SK-N-SH (cell line): ENCODE results near the gene SUFU. TPM values are rescaled to one million over a fixed set of nuclear protein-coding genes. Genes with fewer than 3 reads are reported as not detected.

ENCODE experiments used
- CTCF ChIA-PET: fragments of 300-600, 350-600 bp; formaldehyde crosslinking; extraction: SDS; loops from one replicate; lab custom pipeline; 2021; lab: Yijun Ruan, JAX
- POLR2A ChIA-PET: fragments of 350-600 bp; sonication (Branson Sonifier 250); formaldehyde crosslinking; extraction: SDS; loops from one replicate; lab custom pipeline; 2020; ENCODE audit warnings: antibody characterized with exemption, inconsistent platforms; lab: Yijun Ruan, JAX
- DNase-seq: peaks from one replicate; pipeline ENCODE4 v3.0.0; 2012
- H2AFZ ChIP-seq: fragments of 200-600 bp; sonication (generic); 2 replicates; pipeline ENCODE4 v1.8.1; 2016; ENCODE audit warnings: antibody characterized with exemption, mild to moderate bottlenecking, low read depth
- H3F3A ChIP-seq: fragments of 200-600 bp; sonication (generic); replicated peaks from 2 replicates; pipeline ENCODE3; 2016; ENCODE audit warnings: antibody characterized with exemption, mild to moderate bottlenecking; ENCODE audit not compliant: insufficient read depth
- H3K27ac ChIP-seq, 2 experiments: fragments of 200-500 bp in 1 of 2; fragments of 200-600 bp in 1 of 2; sonication (Bioruptor generic) in 1 of 2; sonication (generic), shearing (Covaris generic) in 1 of 2; 2 replicates each; pipeline versions ENCODE4 v1.5.1 to v1.6.1; 2014 to 2016; ENCODE audit warnings: low read depth in 2 of 2, inconsistent platforms in 1 of 2, low read length in 1 of 2, mild to moderate bottlenecking in 1 of 2, mixed read lengths in 1 of 2
- H3K27me3 ChIP-seq: fragments of 200-600 bp; sonication (generic), shearing (Covaris generic); 2 replicates; pipeline ENCODE4 v1.6.1; 2016; ENCODE audit warnings: mixed run types; ENCODE audit not compliant: insufficient read depth
- H3K36me3 ChIP-seq, 2 experiments: fragments of 200-500 bp in 1 of 2; fragments of 200-600 bp in 1 of 2; sonication (Bioruptor generic) in 1 of 2; sonication (generic) in 1 of 2; replicated peaks in 1 of 2; 2 replicates each; pipeline versions ENCODE3 to v1.5.1; 2014 to 2016; ENCODE audit warnings: low read length in 1 of 2, mild to moderate bottlenecking in 1 of 2; ENCODE audit not compliant: insufficient read depth in 2 of 2, control insufficient read depth in 1 of 2
- H3K4me1 ChIP-seq, 2 experiments: fragments of 200-500 bp in 1 of 2; fragments of 200-600 bp in 1 of 2; sonication (Bioruptor generic) in 1 of 2; sonication (generic), shearing (Covaris generic) in 1 of 2; 2 replicates each; pipeline versions ENCODE4 v1.5.1 to v1.6.1; 2014 to 2016; ENCODE audit warnings: low read depth in 1 of 2, low read length in 1 of 2, mixed run types in 1 of 2; ENCODE audit not compliant: insufficient read depth in 2 of 2, control insufficient read depth in 1 of 2
- H3K4me2 ChIP-seq: fragments of 200-600 bp; sonication (generic), shearing (Covaris generic); 2 replicates; pipeline ENCODE4 v1.6.1; 2017; ENCODE audit warnings: mixed run types
- H3K4me3 ChIP-seq, 2 experiments: fragments of 200-500 bp in 1 of 2; fragments of 200-600 bp in 1 of 2; sonication (Bioruptor generic) in 1 of 2; sonication (generic), shearing (Covaris generic) in 1 of 2; 2 replicates each; pipeline versions ENCODE4 v1.5.1 to v1.8.1; 2014 to 2016; ENCODE audit warnings: low read depth in 2 of 2, inconsistent platforms in 1 of 2, low read length in 1 of 2, mild to moderate bottlenecking in 1 of 2, mixed read lengths in 1 of 2, moderate library complexity in 1 of 2
- H3K79me2 ChIP-seq: fragments of 200-600 bp; sonication (generic); 2 replicates; pipeline ENCODE4 v1.8.1; 2017; ENCODE audit warnings: mild to moderate bottlenecking; ENCODE audit not compliant: insufficient read depth
- H3K9ac ChIP-seq: fragments of 200-600 bp; sonication (generic); 2 replicates; pipeline ENCODE4 v1.6.1; 2017; ENCODE audit warnings: mixed run types
- H3K9me2 ChIP-seq: fragments of 200-600 bp; sonication (generic); 2 replicates; pipeline ENCODE4 v1.6.1; 2017; ENCODE audit warnings: mixed run types
- H3K9me3 ChIP-seq: fragments of 200-600 bp; sonication (generic); 2 replicates; pipeline ENCODE4 v1.6.1; 2017; ENCODE audit warnings: mixed run types, mild to moderate bottlenecking, moderate library complexity
- H4K20me1 ChIP-seq: fragments of 200-600 bp; sonication (generic); 2 replicates; pipeline ENCODE4 v1.6.1; 2017; ENCODE audit warnings: mild to moderate bottlenecking, mixed run types; ENCODE audit not compliant: insufficient read depth
- ELF1 ChIP-seq: IDR thresholded peaks from 2 replicates; pipeline ENCODE4 v1.4.0; 2012
- EZH2phosphoT487 ChIP-seq: fragments of 200-600 bp; sonication (generic); IDR thresholded peaks from 2 replicates; pipeline ENCODE4 v1.6.1; 2017; ENCODE audit warnings: low read depth, mixed run types, mild to moderate bottlenecking, antibody characterized with exemption, moderate library complexity, borderline replicate concordance
- FOSL2 ChIP-seq: IDR thresholded peaks from 2 replicates; pipeline ENCODE4 v1.4.0; 2012; ENCODE audit warnings: low read depth, mild to moderate bottlenecking, moderate library complexity, borderline replicate concordance
- FOXJ3 ChIP-seq: sonication (generic); formaldehyde crosslinking; IDR thresholded peaks from 2 replicates; pipeline ENCODE4 v1.5.1; 2020; ENCODE audit warnings: mild to moderate bottlenecking, missing genetic modification reagents
- FOXM1 ChIP-seq: IDR thresholded peaks from 2 replicates; pipeline ENCODE4 v1.4.0; 2012; ENCODE audit warnings: low read depth, mild to moderate bottlenecking
- JUND ChIP-seq: IDR thresholded peaks from 2 replicates; pipeline ENCODE4 v1.4.0; 2012
- MEF2A ChIP-seq: IDR thresholded peaks from 2 replicates; pipeline ENCODE4 v1.4.0; 2012; ENCODE audit warnings: low read depth, borderline replicate concordance
- NRF1 ChIP-seq: IDR thresholded peaks from 2 replicates; pipeline ENCODE4 v1.6.1; 2012; ENCODE audit warnings: low read depth, mild to moderate bottlenecking, low read length
- RAD21 ChIP-seq: IDR thresholded peaks from 2 replicates; pipeline ENCODE4 v1.6.1; 2012; ENCODE audit warnings: mild to moderate bottlenecking, low read length
- RCOR1 ChIP-seq: fragments of 150-350 bp; IDR thresholded peaks from 2 replicates; pipeline ENCODE4 v1.6.1; 2017; ENCODE audit warnings: antibody characterized with exemption, low read length
- SIN3A ChIP-seq: IDR thresholded peaks from 2 replicates; pipeline ENCODE4 v1.6.1; 2012; ENCODE audit warnings: low read depth, mild to moderate bottlenecking, low read length, moderate library complexity, borderline replicate concordance
- TAF1 ChIP-seq: IDR thresholded peaks from 2 replicates; pipeline ENCODE4 v1.6.1; 2012; ENCODE audit warnings: low read depth, mild to moderate bottlenecking, low read length, moderate library complexity, borderline replicate concordance
- TCF12 ChIP-seq: IDR thresholded peaks from 2 replicates; pipeline ENCODE4 v1.4.0; 2012
- TEAD4 ChIP-seq: IDR thresholded peaks from 2 replicates; pipeline ENCODE4 v1.4.0; 2012; ENCODE audit warnings: mild to moderate bottlenecking, borderline replicate concordance; ENCODE audit not compliant: insufficient read depth
- YY1 ChIP-seq: IDR thresholded peaks from 2 replicates; pipeline ENCODE4 v1.4.0; 2012; ENCODE audit warnings: low read depth, mild to moderate bottlenecking
- WGBS: methylation state at CpG from one replicate; pipeline ENCODE4 v1.1.6; 2017; ENCODE audit warnings: low lambda C conversion rate; 5-methylcytosine and 5-hydroxymethylcytosine counted together
- polyA plus RNA-seq, 3 experiments: library from polyadenylated mRNA; depleted of rRNA; stranded (reverse); fragments of >200 nt; gene quantifications; 2 replicates each; pipeline ENCODE4 v1.2.3, GENCODE V29; 2012
- TF ChIP-seq, protein P1 (sequence below): fragments of 200-600 bp; sonication (generic); IDR thresholded peaks from 2 replicates; pipeline ENCODE4 v1.6.1; 2017; ENCODE audit warnings: antibody characterized with exemption, mild to moderate bottlenecking, moderate library complexity
- TF ChIP-seq, protein P2 (sequence below): fragments of 150-350 bp; IDR thresholded peaks from 2 replicates; pipeline ENCODE4 v1.6.1; 2016; ENCODE audit warnings: mild to moderate bottlenecking, low read depth, low read length
- TF ChIP-seq, protein P3 (sequence below): fragments of 150-350 bp; IDR thresholded peaks from 2 replicates; pipeline ENCODE4 v1.6.1; 2017; ENCODE audit warnings: antibody characterized with exemption, low read length, low read depth, borderline replicate concordance

The SUFU gene
- polyA plus RNA-seq, 1 of the 3 experiments (the other 2 are of a cell fraction) = 5.7 TPM

DNA sequence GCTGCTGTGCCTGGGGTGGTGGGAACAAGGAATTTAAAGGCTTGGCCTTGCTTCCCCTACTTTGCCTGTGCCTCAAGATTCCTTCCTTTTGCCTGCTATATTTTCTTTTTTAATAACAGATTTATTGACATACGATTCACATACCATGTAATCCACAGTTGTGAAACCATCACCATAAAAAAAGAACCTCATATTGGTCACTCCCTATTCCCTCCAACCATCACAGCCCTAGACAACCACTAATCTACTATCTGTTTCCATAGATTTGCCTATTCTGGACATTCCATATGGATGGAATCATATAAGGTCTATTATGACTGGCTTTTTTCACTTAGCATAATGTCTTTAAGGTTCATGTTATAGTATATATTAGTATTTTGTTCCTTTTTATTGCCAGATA is 81.3 kb downstream of the SUFU start:
- Histone ChIP-seq H3K4me1 (no peaks in the 10 kb centered on the region; a peak in 1 of 4 replicates), H3K9me2 (no peaks in the 10 kb centered on the region), H3K36me3 (no peaks in the 10 kb centered on the region), H4K20me1 (no peaks in the 10 kb centered on the region), H3K4me3 (no peak overlapping the region), H3F3A (peaks cover 9% of the 10 kb centered on the region), H3K79me2 (0 out of 2 replicates have a peak, but pooled peaks cover 3% of the 10 kb centered on the region), H3K27me3 (no peaks in the 10 kb centered on the region), H3K27ac (no peak overlapping the region), H3K9ac (no peak overlapping the region), H3K4me2 (no peak overlapping the region), H2AFZ (no peak overlapping the region), H3K9me3 (no peaks in the 10 kb centered on the region)
- 94% methylated on average over 1 of the region's 1 CpG for WGBS
- CTCF ChIA-PET = interaction anchor here (1.5 to 8.2 kb wide), 4 partner anchors 12 to 82 kb away, joined by 3 to 110 read pairs (median 6); partner anchors contain the start of genes ACTR1A and SUFU
- DNase-seq = no peak
- POLR2A ChIA-PET = interaction anchor here (0.6 kb wide), 1 partner anchor 135 kb away, joined by 4 read pairs; no protein-coding TSS in a partner anchor
- TF ChIP-seq JUND = no peak
- TF ChIP-seq, protein P1, sequence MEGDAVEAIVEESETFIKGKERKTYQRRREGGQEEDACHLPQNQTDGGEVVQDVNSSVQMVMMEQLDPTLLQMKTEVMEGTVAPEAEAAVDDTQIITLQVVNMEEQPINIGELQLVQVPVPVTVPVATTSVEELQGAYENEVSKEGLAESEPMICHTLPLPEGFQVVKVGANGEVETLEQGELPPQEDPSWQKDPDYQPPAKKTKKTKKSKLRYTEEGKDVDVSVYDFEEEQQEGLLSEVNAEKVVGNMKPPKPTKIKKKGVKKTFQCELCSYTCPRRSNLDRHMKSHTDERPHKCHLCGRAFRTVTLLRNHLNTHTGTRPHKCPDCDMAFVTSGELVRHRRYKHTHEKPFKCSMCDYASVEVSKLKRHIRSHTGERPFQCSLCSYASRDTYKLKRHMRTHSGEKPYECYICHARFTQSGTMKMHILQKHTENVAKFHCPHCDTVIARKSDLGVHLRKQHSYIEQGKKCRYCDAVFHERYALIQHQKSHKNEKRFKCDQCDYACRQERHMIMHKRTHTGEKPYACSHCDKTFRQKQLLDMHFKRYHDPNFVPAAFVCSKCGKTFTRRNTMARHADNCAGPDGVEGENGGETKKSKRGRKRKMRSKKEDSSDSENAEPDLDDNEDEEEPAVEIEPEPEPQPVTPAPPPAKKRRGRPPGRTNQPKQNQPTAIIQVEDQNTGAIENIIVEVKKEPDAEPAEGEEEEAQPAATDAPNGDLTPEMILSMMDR = no peak
- no peak for TF ChIP-seq FOSL2
- no peak for TF ChIP-seq RAD21
- TF ChIP-seq RCOR1 = no peak
- no peak for TF ChIP-seq YY1
- TF ChIP-seq, protein P2, sequence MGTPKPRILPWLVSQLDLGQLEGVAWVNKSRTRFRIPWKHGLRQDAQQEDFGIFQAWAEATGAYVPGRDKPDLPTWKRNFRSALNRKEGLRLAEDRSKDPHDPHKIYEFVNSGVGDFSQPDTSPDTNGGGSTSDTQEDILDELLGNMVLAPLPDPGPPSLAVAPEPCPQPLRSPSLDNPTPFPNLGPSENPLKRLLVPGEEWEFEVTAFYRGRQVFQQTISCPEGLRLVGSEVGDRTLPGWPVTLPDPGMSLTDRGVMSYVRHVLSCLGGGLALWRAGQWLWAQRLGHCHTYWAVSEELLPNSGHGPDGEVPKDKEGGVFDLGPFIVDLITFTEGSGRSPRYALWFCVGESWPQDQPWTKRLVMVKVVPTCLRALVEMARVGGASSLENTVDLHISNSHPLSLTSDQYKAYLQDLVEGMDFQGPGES = no peak
- TF ChIP-seq NRF1 = no peak
- TF ChIP-seq TAF1 = no peak
- TF ChIP-seq EZH2phosphoT487 = no peak
- TF ChIP-seq, protein P3, sequence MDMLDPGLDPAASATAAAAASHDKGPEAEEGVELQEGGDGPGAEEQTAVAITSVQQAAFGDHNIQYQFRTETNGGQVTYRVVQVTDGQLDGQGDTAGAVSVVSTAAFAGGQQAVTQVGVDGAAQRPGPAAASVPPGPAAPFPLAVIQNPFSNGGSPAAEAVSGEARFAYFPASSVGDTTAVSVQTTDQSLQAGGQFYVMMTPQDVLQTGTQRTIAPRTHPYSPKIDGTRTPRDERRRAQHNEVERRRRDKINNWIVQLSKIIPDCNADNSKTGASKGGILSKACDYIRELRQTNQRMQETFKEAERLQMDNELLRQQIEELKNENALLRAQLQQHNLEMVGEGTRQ = no peak
- no peak for TF ChIP-seq TEAD4
- no peak for TF ChIP-seq TCF12
- TF ChIP-seq SIN3A = no peak
- TF ChIP-seq ELF1 = no peak
- no peak for TF ChIP-seq FOXJ3
- no peak for TF ChIP-seq MEF2A
- no peak for TF ChIP-seq FOXM1
